Breast epithelium (tissue), 4 donors: ENCODE results near the gene GLO1. TPM values are rescaled to one million over a fixed set of nuclear protein-coding genes. Genes with fewer than 3 reads are reported as not detected.

Experiments used
- DNase-seq, 2 donors: peaks; one replicate each; pipeline ENCODE4 v3.0.0-alpha.2; 2019; ENCODE audit warnings: low spot score in 2 of 2
- H3K27ac ChIP-seq, 2 donors: fragments of 200-600 bp; sonication (generic) in 1 of 2; one replicate each; pipeline ENCODE4 v1.5.1; 2016 to 2019; ENCODE audit warnings: mild to moderate bottlenecking in 1 of 2
- H3K27me3 ChIP-seq, 2 donors: fragments of 200-600 bp; sonication (generic) in 1 of 2; one replicate each; pipeline versions ENCODE4 v1.5.1 to v1.6.0; 2017 to 2019; ENCODE audit warnings: control low read depth in 1 of 2, mild to moderate bottlenecking in 1 of 2
- H3K36me3 ChIP-seq: fragments of 200-600 bp; one replicate; pipeline ENCODE4 v1.5.1; 2019
- H3K4me1 ChIP-seq, 2 donors: fragments of 200-600 bp; sonication (generic); one replicate each; pipeline ENCODE4 v1.5.1; 2016 to 2019; ENCODE audit warnings: control low read depth in 1 of 2
- H3K4me3 ChIP-seq, 3 donors: fragments of 200-600 bp; sonication (generic); 1 replicate in 2 of 3; 2 replicates in 1 of 3; pipeline ENCODE4 v1.5.1; 2016 to 2019; ENCODE audit warnings: mild to moderate bottlenecking in 3 of 3, moderate library complexity in 2 of 3
- H3K9me3 ChIP-seq, 2 donors: fragments of 200-600 bp; sonication (generic) in 1 of 2; one replicate each; pipeline ENCODE4 v1.5.1; 2016 to 2019; ENCODE audit warnings: control low read depth in 1 of 2
- POLR2A ChIP-seq: fragments of 450-650 bp; IDR thresholded peaks from one replicate; pipeline ENCODE4 v1.6.1; 2016; ENCODE audit warnings: antibody characterized with exemption, mild to moderate bottlenecking, moderate library complexity
- POLR2AphosphoS5 ChIP-seq, 3 donors: sonication (generic); formaldehyde crosslinking; IDR thresholded peaks; one replicate each; pipeline ENCODE4 v1.6.1; 2017; ENCODE audit warnings: antibody characterized with exemption in 3 of 3
- intact Hi-C: fragments of 100-400 bp; cut with DNase I; formaldehyde crosslinking; loops from one replicate; pipeline ENCODE4 v1.15.1; 2023; ENCODE audit warnings: low total_unique reads
- total RNA-seq, 3 donors: library from RNA; depleted of rRNA; stranded (reverse); fragments of >200 nt; gene quantifications; one replicate each; pipeline ENCODE4 v1.1.0, GENCODE V29; 2016
- TF ChIP-seq, protein P1 (sequence below), 3 donors: fragments of 450-650 bp; IDR thresholded peaks; one replicate each; pipeline ENCODE4 v1.5.1; 2016 to 2017; ENCODE audit warnings: antibody characterized with exemption in 3 of 3, mild to moderate bottlenecking in 3 of 3, moderate library complexity in 3 of 3

Gene GLO1
- total RNA-seq, 3 donors from 2014 or later, result 59.0 to 113 (median 79.3) TPM

GRCh38 chr6:38716825-38717224, 13.9 kb upstream of the GLO1 start:
- H3K9me3 ChIP-seq, result no peaks in the 10 kb centered on the region
- no peak for TF ChIP-seq POLR2AphosphoS5 (IDR thresholded peaks at IDR 0.05)
- TF ChIP-seq POLR2A, result no peak
- H3K27ac ChIP-seq, result no peak overlapping the region
- H3K36me3 ChIP-seq, result no peaks in the 10 kb centered on the region
- DNase-seq, result no peak
- intact Hi-C loops, result no loop called here
- H3K4me3 ChIP-seq, result no peak overlapping the region
- H3K4me1 ChIP-seq, result no peaks in the 10 kb centered on the region
- H3K27me3 ChIP-seq, result peaks cover 0 to 28% of the 10 kb centered on the region in 2 donors

- TF ChIP-seq, protein P1, sequence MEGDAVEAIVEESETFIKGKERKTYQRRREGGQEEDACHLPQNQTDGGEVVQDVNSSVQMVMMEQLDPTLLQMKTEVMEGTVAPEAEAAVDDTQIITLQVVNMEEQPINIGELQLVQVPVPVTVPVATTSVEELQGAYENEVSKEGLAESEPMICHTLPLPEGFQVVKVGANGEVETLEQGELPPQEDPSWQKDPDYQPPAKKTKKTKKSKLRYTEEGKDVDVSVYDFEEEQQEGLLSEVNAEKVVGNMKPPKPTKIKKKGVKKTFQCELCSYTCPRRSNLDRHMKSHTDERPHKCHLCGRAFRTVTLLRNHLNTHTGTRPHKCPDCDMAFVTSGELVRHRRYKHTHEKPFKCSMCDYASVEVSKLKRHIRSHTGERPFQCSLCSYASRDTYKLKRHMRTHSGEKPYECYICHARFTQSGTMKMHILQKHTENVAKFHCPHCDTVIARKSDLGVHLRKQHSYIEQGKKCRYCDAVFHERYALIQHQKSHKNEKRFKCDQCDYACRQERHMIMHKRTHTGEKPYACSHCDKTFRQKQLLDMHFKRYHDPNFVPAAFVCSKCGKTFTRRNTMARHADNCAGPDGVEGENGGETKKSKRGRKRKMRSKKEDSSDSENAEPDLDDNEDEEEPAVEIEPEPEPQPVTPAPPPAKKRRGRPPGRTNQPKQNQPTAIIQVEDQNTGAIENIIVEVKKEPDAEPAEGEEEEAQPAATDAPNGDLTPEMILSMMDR (IDR thresholded peaks at IDR 0.05), result no peak
- TF ChIP-seq POLR2AphosphoS5 (IDR thresholded peaks at IDR 0.05) (no peak), POLR2A (no peak)
- Histone ChIP-seq H3K4me3 (peak within 1 kb of the TSS; percentile 24 to 64 (median 33)), H3K27me3 (peaks cover 0 to 28% of the 10 kb centered on the region in 2 donors), H3K27ac (no peak within 1 kb of the TSS), H3K9me3 (no peaks in the 10 kb centered on the region), H3K4me1 (no peaks in the 10 kb centered on the region), H3K36me3 (no peaks in the 10 kb centered on the region)
- intact Hi-C loops, result no loop called here
- no peak for DNase-seq
Observed at GRCh38 chr6:38715016-38715689, 12.2 kb upstream of the GLO1 start, which contains the start of gene DNAH8. Gene DNAH8, plus strand, starts transcription at chr6:38715311. Its CDS starts 7,499 bp downstream, at chr6:38722810.

GRCh38 chr6:38714239-38715015, 11.5 kb upstream of the GLO1 start:
- intact Hi-C loops, result no loop called here
- H3K36me3 ChIP-seq, result no peaks in the 10 kb centered on the region
- H3K9me3 ChIP-seq, result no peaks in the 10 kb centered on the region
- TF ChIP-seq POLR2A (no peak), POLR2AphosphoS5 (IDR thresholded peaks at IDR 0.05) (no peak)
- TF ChIP-seq, protein P1 (IDR thresholded peaks at IDR 0.05), result no peak
- DNase-seq, result no peak
- no peaks in the 10 kb centered on the region for H3K4me1 ChIP-seq
- no peak overlapping the region for H3K27ac ChIP-seq
- peaks cover 0 to 24% of the 10 kb centered on the region in 2 donors for H3K27me3 ChIP-seq
- peak overlapping the region; percentile 24 to 64 (median 33) for H3K4me3 ChIP-seq

GRCh38 chr6:38713812-38714211, 10.9 kb upstream of the GLO1 start:
- H3K4me1 ChIP-seq, result no peaks in the 10 kb centered on the region
- intact Hi-C loops, result no loop called here
- no peak for DNase-seq
- peaks cover 0 to 21% of the 10 kb centered on the region in 2 donors for H3K27me3 ChIP-seq
- no peak overlapping the region for H3K27ac ChIP-seq
- no peaks in the 10 kb centered on the region for H3K36me3 ChIP-seq
- no peak for TF ChIP-seq POLR2A
- H3K9me3 ChIP-seq, result no peaks in the 10 kb centered on the region
- H3K4me3 ChIP-seq, result no peak overlapping the region

DNA sequence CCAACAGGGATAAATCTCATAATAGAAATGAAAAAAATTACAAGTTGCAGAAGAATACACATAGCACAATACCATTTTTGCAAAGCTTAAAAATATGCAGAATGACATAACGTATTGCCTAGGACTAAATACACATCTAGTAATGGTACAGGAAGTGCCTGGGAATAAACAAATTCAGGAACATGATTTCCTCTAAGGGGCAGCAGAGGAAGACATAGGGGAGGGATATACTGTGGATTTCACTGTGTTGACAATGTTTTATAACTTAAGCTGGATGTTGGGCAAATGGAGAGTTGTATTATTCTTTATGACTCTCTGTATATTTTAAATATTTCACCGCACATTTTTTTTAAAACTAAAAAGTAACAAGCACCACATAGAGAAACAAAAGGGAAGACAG, 5.6 kb upstream of the GLO1 start:
- H3K4me1 ChIP-seq, result no peaks in the 10 kb centered on the region
- no peaks in the 10 kb centered on the region for H3K27me3 ChIP-seq
- no peak overlapping the region for H3K4me3 ChIP-seq
- H3K36me3 ChIP-seq, result no peaks in the 10 kb centered on the region
- H3K9me3 ChIP-seq, result no peaks in the 10 kb centered on the region
- TF ChIP-seq POLR2AphosphoS5 (IDR thresholded peaks at IDR 0.05) (no peak), POLR2A (no peak)
- no peak overlapping the region for H3K27ac ChIP-seq
- DNase-seq, result no peak
- intact Hi-C loops, result no loop called here

- peaks cover 0 to 2% of the 10 kb centered on the region in 2 donors for H3K9me3 ChIP-seq
- H3K4me1 ChIP-seq, result no peaks in the 10 kb centered on the region
- no peaks in the 10 kb centered on the region for H3K36me3 ChIP-seq
- H3K4me3 ChIP-seq, result no peak overlapping the region
- H3K27ac ChIP-seq, result no peak overlapping the region
- H3K27me3 ChIP-seq, result no peaks in the 10 kb centered on the region
- intact Hi-C loops, result no loop called here
- DNase-seq, result no peak
- TF ChIP-seq POLR2A (no peak), POLR2AphosphoS5 (IDR thresholded peaks at IDR 0.05) (no peak)
- TF ChIP-seq, protein P1 (IDR thresholded peaks at IDR 0.05), result no peak
Observed at GRCh38 chr6:38705924-38706323, 3.0 kb upstream of the GLO1 start.
